Spleen (tissue), 7 donors: ENCODE measurements around the gene SCUBE1.

Experiments used
- POLR2A ChIP-seq, 3 donors: fragments of 450-650 bp; IDR thresholded peaks; one replicate each; pipeline ENCODE4 v1.5.1; 2017; ENCODE audit warnings: antibody characterized with exemption in 3 of 3, mild to moderate bottlenecking in 1 of 3
- POLR2AphosphoS5 ChIP-seq, 3 donors: sonication (generic); formaldehyde crosslinking; IDR thresholded peaks; one replicate each; pipeline ENCODE4 v1.5.1; 2017; ENCODE audit warnings: antibody characterized with exemption in 3 of 3
- TF ChIP-seq, protein P1 (sequence below), 11 experiments: fragments of 200-600 bp in 7 of 11; fragments of 450-650 bp in 4 of 11; sonication (generic) in 4 of 11; IDR thresholded peaks in 8 of 11; conservative IDR thresholded peaks in 3 of 11; 1 replicate in 7 of 11; 2 replicates in 4 of 11; pipeline versions ENCODE4 v1.4.0 to v1.8.0; 2016 to 2021; ENCODE audit warnings: antibody characterized with exemption in 11 of 11, inconsistent platforms in 4 of 11, mild to moderate bottlenecking in 1 of 11
- donor health status: DM: no; HTN: no; CAD: no; lungs with moderate emphysema.
- donor health status: DM: no; HTN: no; CAD: no.
- donor health status: DM: no; HTN: no; CAD: no.

DNA sequence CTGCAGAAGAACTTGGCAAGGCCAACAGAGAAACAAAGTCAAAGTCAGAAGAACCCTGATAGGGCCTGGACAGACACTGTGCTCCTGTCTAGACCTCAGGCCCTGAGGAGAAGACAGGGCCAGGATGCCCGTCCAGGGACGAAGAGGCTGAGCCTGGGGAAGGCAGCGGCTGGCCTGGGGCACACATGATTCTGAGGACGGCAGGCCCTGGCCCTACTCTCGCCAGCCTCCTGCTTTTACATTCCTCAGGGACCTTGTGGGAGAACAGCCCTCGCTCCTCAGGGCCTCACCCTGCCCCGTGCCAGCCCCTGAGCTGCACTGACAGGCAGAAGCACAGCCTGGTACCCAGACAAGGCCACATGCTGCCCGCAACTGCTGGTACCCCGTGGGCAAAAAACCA is 112.6 kb downstream of the SCUBE1 start:
- TF ChIP-seq, protein P1, sequence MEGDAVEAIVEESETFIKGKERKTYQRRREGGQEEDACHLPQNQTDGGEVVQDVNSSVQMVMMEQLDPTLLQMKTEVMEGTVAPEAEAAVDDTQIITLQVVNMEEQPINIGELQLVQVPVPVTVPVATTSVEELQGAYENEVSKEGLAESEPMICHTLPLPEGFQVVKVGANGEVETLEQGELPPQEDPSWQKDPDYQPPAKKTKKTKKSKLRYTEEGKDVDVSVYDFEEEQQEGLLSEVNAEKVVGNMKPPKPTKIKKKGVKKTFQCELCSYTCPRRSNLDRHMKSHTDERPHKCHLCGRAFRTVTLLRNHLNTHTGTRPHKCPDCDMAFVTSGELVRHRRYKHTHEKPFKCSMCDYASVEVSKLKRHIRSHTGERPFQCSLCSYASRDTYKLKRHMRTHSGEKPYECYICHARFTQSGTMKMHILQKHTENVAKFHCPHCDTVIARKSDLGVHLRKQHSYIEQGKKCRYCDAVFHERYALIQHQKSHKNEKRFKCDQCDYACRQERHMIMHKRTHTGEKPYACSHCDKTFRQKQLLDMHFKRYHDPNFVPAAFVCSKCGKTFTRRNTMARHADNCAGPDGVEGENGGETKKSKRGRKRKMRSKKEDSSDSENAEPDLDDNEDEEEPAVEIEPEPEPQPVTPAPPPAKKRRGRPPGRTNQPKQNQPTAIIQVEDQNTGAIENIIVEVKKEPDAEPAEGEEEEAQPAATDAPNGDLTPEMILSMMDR (IDR thresholded peaks at IDR 0.05 in 8 of 11, conservative IDR thresholded peaks at IDR 0.05 in 3 of 11): no peak
- TF ChIP-seq POLR2A (IDR thresholded peaks at IDR 0.05): no peak
- TF ChIP-seq POLR2AphosphoS5 (IDR thresholded peaks at IDR 0.05): no peak
